Measurements from ENCODE around the gene TLR3.

- peak in 4 of 5 experiments; percentile 21 to 43 (median 37) for TF ChIP-seq CTCF (IDR thresholded peaks at IDR 0.05 in 4 of 5, conservative IDR thresholded peaks at IDR 0.05 in 1 of 5)
- TF ChIP-seq POLR2A (IDR thresholded peaks at IDR 0.05): no peak
Measured at GRCh38 chr4:186067757-186068385, 1.1 kb upstream of the TLR3 start.

Data from gastrocnemius medialis (tissue), 4 donors.